H9 (cell line): ENCODE measurements around the gene RASAL1. TPM values are rescaled to one million over a fixed set of nuclear protein-coding genes. Genes with fewer than 3 reads are reported as not detected.

ENCODE experiments used
- DNase-seq: peaks from one replicate; pipeline ENCODE4 v3.0.0-alpha.2; 2017
- H2AFZ ChIP-seq: one replicate; pipeline ENCODE4 v1.6.1; 2013; ENCODE audit warnings: mild to moderate bottlenecking, low read length, control low read depth, moderate library complexity
- H2AK5ac ChIP-seq: 2 replicates; pipeline ENCODE4 v1.6.1; 2013; ENCODE audit warnings: low read length, control low read depth, mixed read lengths; ENCODE audit not compliant: insufficient read length
- H2BK120ac ChIP-seq: one replicate; pipeline ENCODE4 v1.6.1; 2013; ENCODE audit warnings: low read depth, mild to moderate bottlenecking, low read length, control low read depth, inconsistent platforms; ENCODE audit not compliant: poor library complexity, severe bottlenecking
- H2BK12ac ChIP-seq: 2 replicates; pipeline ENCODE4 v1.6.1; 2013; ENCODE audit warnings: low read length, control low read depth, mixed read lengths, low read depth; ENCODE audit not compliant: insufficient read length
- H2BK15ac ChIP-seq: 2 replicates; pipeline ENCODE4 v1.6.1; 2013; ENCODE audit warnings: low read depth, low read length, control low read depth
- H2BK20ac ChIP-seq: one replicate; pipeline ENCODE4 v1.6.1; 2013; ENCODE audit warnings: low read depth, mild to moderate bottlenecking, low read length, control low read depth, inconsistent platforms; ENCODE audit not compliant: poor library complexity, severe bottlenecking
- H2BK5ac ChIP-seq: 2 replicates; pipeline ENCODE4 v1.6.1; 2013; ENCODE audit warnings: low read length, control low read depth, mixed read lengths; ENCODE audit not compliant: insufficient read length
- H3K14ac ChIP-seq: 2 replicates; pipeline ENCODE4 v1.6.1; 2013; ENCODE audit warnings: low read length, control low read depth; ENCODE audit not compliant: insufficient read depth
- H3K18ac ChIP-seq: 2 replicates; pipeline ENCODE4 v1.6.1; 2013; ENCODE audit warnings: low read depth, mild to moderate bottlenecking, mixed read lengths, low read length, control low read depth; ENCODE audit not compliant: insufficient read length
- H3K23ac ChIP-seq: 2 replicates; pipeline ENCODE4 v1.6.1; 2013; ENCODE audit warnings: low read length, control low read depth, mixed read lengths, low read depth; ENCODE audit not compliant: insufficient read length
- H3K23me2 ChIP-seq: 2 replicates; pipeline ENCODE4 v1.6.1; 2013; ENCODE audit warnings: low read depth, mild to moderate bottlenecking, mixed read lengths, low read length, control low read depth; ENCODE audit not compliant: insufficient read length, poor library complexity, severe bottlenecking
- H3K27ac ChIP-seq: 2 replicates; pipeline ENCODE4 v1.5.1; 2013; ENCODE audit warnings: low read length, control low read depth, mixed read lengths, low read depth; ENCODE audit not compliant: insufficient read length
- H3K27me3 ChIP-seq: 2 replicates; pipeline ENCODE4 v1.6.1; 2013; ENCODE audit warnings: low read length, control low read depth, inconsistent platforms; ENCODE audit not compliant: insufficient read depth
- H3K4ac ChIP-seq: 2 replicates; pipeline ENCODE4 v1.6.1; 2013; ENCODE audit warnings: low read depth, mild to moderate bottlenecking, control low read depth, inconsistent platforms, low read length, moderate library complexity
- H3K4me1 ChIP-seq: 2 replicates; pipeline ENCODE4 v1.6.1; 2013; ENCODE audit warnings: low read length, control low read depth, inconsistent platforms; ENCODE audit not compliant: insufficient read depth
- H3K4me2 ChIP-seq: 2 replicates; pipeline ENCODE4 v1.6.1; 2013; ENCODE audit warnings: low read length, control low read depth, mixed read lengths; ENCODE audit not compliant: insufficient read length, insufficient read depth
- H3K56ac ChIP-seq: 2 replicates; pipeline ENCODE4 v1.6.1; 2013; ENCODE audit warnings: low read depth, mild to moderate bottlenecking, mixed read lengths, low read length, control low read depth; ENCODE audit not compliant: insufficient read length
- H3K79me1 ChIP-seq: 2 replicates; pipeline ENCODE4 v1.6.1; 2013; ENCODE audit warnings: low read depth, mild to moderate bottlenecking, moderate library complexity, low read length, control low read depth, inconsistent platforms; ENCODE audit not compliant: insufficient read depth, poor library complexity, severe bottlenecking
- H3K79me2 ChIP-seq: 2 replicates; pipeline ENCODE4 v1.6.1; 2013; ENCODE audit warnings: low read length, control low read depth, inconsistent platforms; ENCODE audit not compliant: insufficient read depth
- H3K9ac ChIP-seq: 2 replicates; pipeline ENCODE4 v1.6.1; 2013; ENCODE audit warnings: low read length, control low read depth, mixed read lengths; ENCODE audit not compliant: insufficient read length; ENCODE audit errors: extremely low read depth
- H3K9me3 ChIP-seq: one replicate; pipeline ENCODE4 v1.6.1; 2013; ENCODE audit warnings: low read depth, low read length, inconsistent platforms; ENCODE audit not compliant: control insufficient read depth
- H3T11ph ChIP-seq: one replicate; pipeline ENCODE4 v1.6.1; 2013; ENCODE audit warnings: mild to moderate bottlenecking, low read length, control low read depth, inconsistent platforms
- H4K20me1 ChIP-seq: one replicate; pipeline ENCODE4 v1.6.1; 2013; ENCODE audit not compliant: control insufficient read depth, insufficient read length, insufficient read depth
- H4K5ac ChIP-seq: 2 replicates; pipeline ENCODE4 v1.6.1; 2013; ENCODE audit warnings: low read depth, mild to moderate bottlenecking, mixed read lengths, low read length, control low read depth; ENCODE audit not compliant: insufficient read length
- H4K8ac ChIP-seq: replicated peaks from 2 replicates; pipeline ENCODE4 v1.6.1; 2013; ENCODE audit warnings: low read length, control low read depth, mixed read lengths, low read depth; ENCODE audit not compliant: insufficient read length
- H4K91ac ChIP-seq: 2 replicates; pipeline ENCODE4 v1.6.1; 2013; ENCODE audit warnings: low read depth, mild to moderate bottlenecking, moderate library complexity, mixed read lengths, low read length, control low read depth; ENCODE audit not compliant: insufficient read length
- H3K27ac Mint-ChIP-seq, 3 experiments: 2 replicates in 2 of 3; 3 replicates in 1 of 3; pipeline ENCODE4 v1.8.0; 2020 to 2021; ENCODE audit warnings: mixed read lengths in 3 of 3, mild to moderate bottlenecking in 1 of 3, moderate library complexity in 1 of 3
- H3K27me3 Mint-ChIP-seq: 2 replicates; pipeline ENCODE4 v1.8.0; 2021; ENCODE audit warnings: low read depth, mild to moderate bottlenecking, moderate library complexity, mixed read lengths
- H3K36me3 Mint-ChIP-seq, 3 experiments: 2 replicates in 2 of 3; 3 replicates in 1 of 3; pipeline ENCODE4 v1.8.0; 2020 to 2021; ENCODE audit warnings: low read depth in 3 of 3, mixed read lengths in 3 of 3; ENCODE audit not compliant: insufficient read depth in 1 of 3
- H3K4me1 Mint-ChIP-seq, 2 experiments: 2 replicates each; pipeline ENCODE4 v1.8.0; 2020; ENCODE audit warnings: mixed read lengths in 2 of 2
- H3K4me3 Mint-ChIP-seq, 2 experiments: 2 replicates in 1 of 2; 3 replicates in 1 of 2; pipeline ENCODE4 v1.8.0; 2020 to 2021; ENCODE audit warnings: mild to moderate bottlenecking in 2 of 2, mixed read lengths in 2 of 2, moderate library complexity in 1 of 2
- H3K9me3 Mint-ChIP-seq, 2 experiments: 2 replicates in 1 of 2; 3 replicates in 1 of 2; pipeline ENCODE4 v1.8.0; 2020; ENCODE audit warnings: mild to moderate bottlenecking in 2 of 2, mixed read lengths in 2 of 2, moderate library complexity in 1 of 2
- CTCF ChIP-seq: fragments of 200-600 bp; sonication (generic); conservative IDR thresholded peaks from 3 replicates; pipeline ENCODE4 v1.8.0; 2021; ENCODE audit warnings: antibody characterized with exemption, mild to moderate bottlenecking
- WGBS: extraction: QIAGEN DNeasy Blood & Tissue Kit; methylation state at CpG from one replicate; pipeline ENCODE4 v1.1.7; 2013; ENCODE audit warnings: missing lambda C conversion rate, low lambda C conversion rate, mixed read lengths; ENCODE audit not compliant: insufficient read length; ENCODE audit errors: extremely low coverage; 5-methylcytosine and 5-hydroxymethylcytosine counted together
- total RNA-seq: library from RNA; stranded (reverse); gene quantifications from 2 replicates; pipeline ENCODE4 v1.2.1, GENCODE V29; 2021

The RASAL1 gene
- total RNA-seq, 1 experiment from 2014 or later: 2.3 TPM

GRCh38 chr12:113077057-113077858 is 58.3 kb downstream of the RASAL1 start:
- no peak overlapping the region for H2BK20ac ChIP-seq
- H3K27ac ChIP-seq: no peak overlapping the region
- no peak overlapping the region for H2AFZ ChIP-seq
- no peaks in the 10 kb centered on the region for H3K79me1 ChIP-seq
- H3K9me3 Mint-ChIP-seq: no peaks in the 10 kb centered on the region
- H2BK12ac ChIP-seq: no peak overlapping the region
- no peak overlapping the region for H4K5ac ChIP-seq
- H3K14ac ChIP-seq: peak overlapping the region; percentile 69
- no peak overlapping the region for H3K27ac Mint-ChIP-seq
- peaks cover 6% of the 10 kb centered on the region for H3K23me2 ChIP-seq
- H2BK120ac ChIP-seq: no peak overlapping the region
- H3K9ac ChIP-seq: no peak overlapping the region
- no peak for DNase-seq
- H3K4me1 ChIP-seq: no peaks in the 10 kb centered on the region
- no peak overlapping the region for H4K8ac ChIP-seq
- H3K36me3 Mint-ChIP-seq: no peaks in the 10 kb centered on the region
- no peak overlapping the region for H3K23ac ChIP-seq
- peak overlapping the region; percentile 54 to 76 for H3K4me3 Mint-ChIP-seq
- no peaks in the 10 kb centered on the region for H3K9me3 ChIP-seq
- H2AK5ac ChIP-seq: no peak overlapping the region
- H3K27me3 Mint-ChIP-seq: peaks cover 83% of the 10 kb centered on the region
- peak overlapping the region; percentile 50 for H3K4me2 ChIP-seq
- H4K91ac ChIP-seq: no peak overlapping the region
- no peak overlapping the region for H2BK5ac ChIP-seq
- no peak overlapping the region for H2BK15ac ChIP-seq
- H4K20me1 ChIP-seq: no peaks in the 10 kb centered on the region
- H3K4me1 Mint-ChIP-seq: peaks cover 3 to 17% of the 10 kb centered on the region in 2 experiments; a peak in 3 of 4 replicates
- H3K79me2 ChIP-seq: no peaks in the 10 kb centered on the region
- no peak overlapping the region for H3K56ac ChIP-seq
- TF ChIP-seq CTCF: no peak
- no peak overlapping the region for H3K4ac ChIP-seq
- no peak overlapping the region for H3T11ph ChIP-seq
- no peak overlapping the region for H3K18ac ChIP-seq
- WGBS: no CpG with 5 or more reads among the region's 70 CpGs
- H3K27me3 ChIP-seq: peaks cover 16% of the 10 kb centered on the region; the same call in 1 of the 2 replicates
